Prostate gland (tissue), 2 donors: ENCODE measurements around the gene UNC13C. TPM values are rescaled to one million over a fixed set of nuclear protein-coding genes. Genes with fewer than 3 reads are reported as not detected.

Experiments
- DNase-seq: peaks from one replicate; pipeline ENCODE4 v3.0.0-alpha.2; 2019; ENCODE audit warnings: low spot score
- H3K27ac ChIP-seq, 2 donors: fragments of 200-600 bp; sonication (generic); 2 replicates each; pipeline ENCODE4 v1.5.1; 2017 to 2019
- H3K27me3 ChIP-seq: fragments of 200-600 bp; sonication (generic); replicated peaks from 2 replicates; pipeline ENCODE4 v1.5.1; 2019; ENCODE audit not compliant: insufficient read depth
- H3K36me3 ChIP-seq, 2 donors: fragments of 200-600 bp; sonication (generic); 1 replicate in 1 of 2; 2 replicates in 1 of 2; pipeline versions ENCODE4 v1.5.1 to v1.8.1; 2017 to 2019
- H3K4me1 ChIP-seq: fragments of 200-600 bp; sonication (generic); replicated peaks from 2 replicates; pipeline ENCODE4 v1.5.1; 2019
- H3K4me3 ChIP-seq, 2 donors: fragments of 200-600 bp; sonication (generic); 2 replicates each; pipeline ENCODE4 v1.5.1; 2017 to 2019
- H3K9me3 ChIP-seq: fragments of 200-600 bp; sonication (generic); 2 replicates; pipeline ENCODE4 v1.5.1; 2017
- POLR2A ChIP-seq: fragments of 450-650 bp; IDR thresholded peaks from one replicate; pipeline ENCODE4 v1.6.1; 2016; ENCODE audit warnings: antibody characterized with exemption, mild to moderate bottlenecking
- POLR2AphosphoS5 ChIP-seq: sonication (generic); formaldehyde crosslinking; IDR thresholded peaks from one replicate; pipeline ENCODE4 v1.6.1; 2017; ENCODE audit warnings: antibody characterized with exemption
- WGBS: methylation state at CpG from one replicate; pipeline ENCODE4 v1.1.5; 2018; 5-methylcytosine and 5-hydroxymethylcytosine counted together
- intact Hi-C: fragments of 100-400 bp; cut with DNase I; formaldehyde crosslinking; loops from one replicate; pipeline ENCODE4 v1.14.2; 2022
- total RNA-seq, 2 donors: library from RNA; depleted of rRNA; stranded (reverse); fragments of >200 nt; gene quantifications; one replicate each; pipeline ENCODE4 v1.1.0, GENCODE V29; 2016
- TF ChIP-seq, protein P1 (sequence below), 4 experiments: fragments of 200-600 bp in 2 of 4; fragments of 450-650 bp in 2 of 4; sonication (generic) in 2 of 4; IDR thresholded peaks; 1 replicate in 3 of 4; 2 replicates in 1 of 4; pipeline ENCODE4 v1.5.1; 2016 to 2019; ENCODE audit warnings: antibody characterized with exemption in 4 of 4, mild to moderate bottlenecking in 2 of 4, moderate library complexity in 2 of 4

UNC13C gene
- total RNA-seq, 2 donors from 2014 or later = 3.6 TPM; not detected in 1

DNA sequence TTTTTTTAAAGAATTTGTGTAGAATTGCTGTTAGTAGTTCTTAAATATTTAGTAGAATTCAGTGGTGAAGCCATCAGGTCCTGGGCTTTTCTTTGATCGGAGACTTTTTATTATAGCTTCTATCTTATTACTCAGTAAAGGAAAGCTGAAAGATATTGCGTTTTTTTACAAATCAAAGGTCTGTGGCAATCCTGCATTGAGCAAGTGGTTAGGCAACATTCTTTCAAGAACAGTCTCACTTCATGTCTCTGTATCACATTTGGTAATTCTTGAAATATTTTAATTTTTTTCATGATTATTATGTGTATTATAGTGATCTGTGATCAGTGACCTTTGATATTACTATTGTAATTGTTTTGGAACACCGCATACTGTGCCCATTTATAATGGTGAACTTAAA lies 140.8 kb downstream of the UNC13C start:
- WGBS = 79% methylated on average over 3 of the region's 3 CpGs
- no peak for DNase-seq
- Histone ChIP-seq H3K27ac (no peak overlapping the region), H3K4me3 (no peak overlapping the region), H3K27me3 (no peaks in the 10 kb centered on the region), H3K9me3 (no peaks in the 10 kb centered on the region), H3K36me3 (no peaks in the 10 kb centered on the region), H3K4me1 (no peaks in the 10 kb centered on the region)
- intact Hi-C loops = no loop called here
- TF ChIP-seq, protein P1, sequence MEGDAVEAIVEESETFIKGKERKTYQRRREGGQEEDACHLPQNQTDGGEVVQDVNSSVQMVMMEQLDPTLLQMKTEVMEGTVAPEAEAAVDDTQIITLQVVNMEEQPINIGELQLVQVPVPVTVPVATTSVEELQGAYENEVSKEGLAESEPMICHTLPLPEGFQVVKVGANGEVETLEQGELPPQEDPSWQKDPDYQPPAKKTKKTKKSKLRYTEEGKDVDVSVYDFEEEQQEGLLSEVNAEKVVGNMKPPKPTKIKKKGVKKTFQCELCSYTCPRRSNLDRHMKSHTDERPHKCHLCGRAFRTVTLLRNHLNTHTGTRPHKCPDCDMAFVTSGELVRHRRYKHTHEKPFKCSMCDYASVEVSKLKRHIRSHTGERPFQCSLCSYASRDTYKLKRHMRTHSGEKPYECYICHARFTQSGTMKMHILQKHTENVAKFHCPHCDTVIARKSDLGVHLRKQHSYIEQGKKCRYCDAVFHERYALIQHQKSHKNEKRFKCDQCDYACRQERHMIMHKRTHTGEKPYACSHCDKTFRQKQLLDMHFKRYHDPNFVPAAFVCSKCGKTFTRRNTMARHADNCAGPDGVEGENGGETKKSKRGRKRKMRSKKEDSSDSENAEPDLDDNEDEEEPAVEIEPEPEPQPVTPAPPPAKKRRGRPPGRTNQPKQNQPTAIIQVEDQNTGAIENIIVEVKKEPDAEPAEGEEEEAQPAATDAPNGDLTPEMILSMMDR (IDR thresholded peaks at IDR 0.05) = no peak
- TF ChIP-seq POLR2AphosphoS5 = no peak

DNA sequence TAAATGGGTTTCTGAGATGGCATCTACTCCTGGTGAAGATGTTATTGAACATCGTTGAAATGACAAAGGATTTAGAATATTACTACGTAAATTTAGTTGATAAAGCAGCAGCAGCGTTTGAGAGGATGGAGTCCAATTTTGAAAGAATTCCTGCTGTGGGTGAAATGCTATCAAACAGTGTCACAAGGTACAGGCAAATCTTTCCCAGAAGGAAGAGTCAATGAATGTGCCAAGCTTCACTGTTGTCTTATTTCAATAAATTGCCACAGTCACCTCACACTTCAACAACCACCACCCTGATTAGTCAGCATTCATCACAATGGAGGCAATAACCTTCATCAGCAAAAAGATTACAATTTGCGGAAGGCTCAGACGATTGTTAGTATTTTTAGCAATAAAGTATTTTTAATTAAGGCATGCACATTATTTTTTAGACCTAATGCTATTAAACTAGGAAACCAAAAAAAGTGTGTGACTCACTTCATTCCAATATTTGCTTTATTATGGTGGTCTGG lies 142.8 kb downstream of the UNC13C start:
- Histone ChIP-seq H3K27ac (no peak overlapping the region), H3K36me3 (no peaks in the 10 kb centered on the region), H3K4me3 (no peak overlapping the region), H3K4me1 (no peaks in the 10 kb centered on the region), H3K27me3 (no peaks in the 10 kb centered on the region), H3K9me3 (no peaks in the 10 kb centered on the region)
- no peak for DNase-seq
- intact Hi-C loops = no loop called here
- no peak for TF ChIP-seq POLR2A
- TF ChIP-seq POLR2AphosphoS5 = no peak
- TF ChIP-seq, protein P1 (IDR thresholded peaks at IDR 0.05) = no peak
- WGBS = 92% methylated on average over 5 of the region's 5 CpGs

DNA sequence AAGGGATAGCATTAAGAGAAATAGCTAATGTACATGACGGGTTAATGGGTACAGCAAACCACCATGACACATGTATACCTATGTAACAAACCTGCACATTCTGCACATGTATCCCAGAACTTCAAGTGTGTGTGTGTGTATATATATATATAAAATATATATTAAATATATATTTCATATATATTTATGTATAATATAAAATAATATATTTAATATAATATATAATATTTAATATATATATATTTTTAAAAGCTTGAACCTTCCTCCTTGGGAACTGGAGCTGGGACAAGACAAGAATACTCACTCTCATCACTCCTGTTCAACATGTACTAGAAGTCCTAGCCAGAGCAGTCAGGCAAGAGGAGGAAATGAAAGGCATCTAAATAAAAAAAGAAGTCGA lies 149.3 kb downstream of the UNC13C start:
- Histone ChIP-seq H3K4me1 (no peaks in the 10 kb centered on the region), H3K27me3 (no peaks in the 10 kb centered on the region), H3K36me3 (no peaks in the 10 kb centered on the region), H3K9me3 (no peaks in the 10 kb centered on the region), H3K4me3 (no peak overlapping the region), H3K27ac (no peak overlapping the region)
- intact Hi-C loops = no loop called here
- no peak for DNase-seq
- WGBS = 96% methylated on average over 2 of the region's 2 CpGs
- TF ChIP-seq POLR2A (no peak), POLR2AphosphoS5 (no peak)
- TF ChIP-seq, protein P1 (IDR thresholded peaks at IDR 0.05) = no peak

DNA sequence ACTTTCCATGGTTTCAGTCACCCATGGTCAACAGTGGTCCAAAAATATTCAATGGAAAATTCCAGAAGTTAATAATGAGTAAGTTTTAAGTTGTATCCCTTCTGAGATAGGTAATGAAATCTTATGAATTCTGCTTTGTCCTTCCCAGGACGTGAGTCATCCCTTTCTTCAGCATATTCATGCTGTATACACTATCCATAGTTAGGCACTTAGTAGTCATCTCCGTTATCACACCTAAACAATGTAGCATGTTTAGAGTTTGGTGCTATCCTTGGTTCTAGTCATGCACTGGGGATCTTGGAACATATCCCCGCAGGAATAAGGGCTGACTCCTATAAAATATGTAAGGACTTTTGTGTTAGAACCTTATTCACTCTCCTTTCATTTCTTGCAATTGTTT lies 153.2 kb downstream of the UNC13C start:
- 73% methylated on average over 3 of the region's 3 CpGs for WGBS
- no peaks in the 10 kb centered on the region for H3K27me3 ChIP-seq
- intact Hi-C loops = no loop called here
- H3K27ac ChIP-seq = no peak overlapping the region
- DNase-seq = no peak
- TF ChIP-seq, protein P1 (IDR thresholded peaks at IDR 0.05) = no peak
- TF ChIP-seq POLR2A = no peak
- no peak for TF ChIP-seq POLR2AphosphoS5
- H3K4me3 ChIP-seq = no peak overlapping the region
- no peaks in the 10 kb centered on the region for H3K36me3 ChIP-seq
- H3K4me1 ChIP-seq = no peaks in the 10 kb centered on the region
- no peaks in the 10 kb centered on the region for H3K9me3 ChIP-seq

DNA sequence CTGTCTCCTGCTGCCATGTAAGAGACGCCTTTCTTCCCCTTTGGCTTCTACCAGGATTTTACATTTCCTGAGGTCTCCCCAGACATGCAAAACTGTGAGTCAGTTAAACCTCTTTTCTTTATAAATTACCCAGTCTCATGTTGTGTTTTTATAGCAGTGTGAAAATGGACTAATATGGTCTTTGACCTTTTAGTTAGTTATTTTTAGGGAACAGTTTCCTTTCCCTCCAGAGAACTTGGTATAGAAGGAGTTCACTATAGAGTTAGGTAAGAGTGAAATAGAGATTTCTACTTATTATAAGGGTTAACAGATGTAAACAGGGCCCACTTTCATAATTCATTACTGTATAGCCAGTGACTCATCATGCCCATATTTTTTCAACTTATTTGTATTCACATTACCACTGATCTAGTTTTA lies 170.9 kb downstream of the UNC13C start:
- no peaks in the 10 kb centered on the region for H3K36me3 ChIP-seq
- intact Hi-C loops = no loop called here
- 69% methylated on average over 1 of the region's 1 CpG for WGBS

More for the DNA sequence above, 170.9 kb downstream of the UNC13C start:
- Histone ChIP-seq H3K27me3 (no peaks in the 10 kb centered on the region), H3K27ac (no peak overlapping the region), H3K9me3 (no peaks in the 10 kb centered on the region), H3K4me1 (no peaks in the 10 kb centered on the region), H3K4me3 (no peak overlapping the region)
- DNase-seq = no peak
- TF ChIP-seq POLR2AphosphoS5 (no peak), POLR2A (no peak)
- TF ChIP-seq, protein P1 (IDR thresholded peaks at IDR 0.05) = no peak
